Measurements from ENCODE around the gene HMCN2.

GRCh38 chr9:130391866-130392265 lies 126.3 kb downstream of the HMCN2 start:
- no peak for TF ChIP-seq POLR2A (IDR thresholded peaks at IDR 0.05)
- TF ChIP-seq, protein P1, sequence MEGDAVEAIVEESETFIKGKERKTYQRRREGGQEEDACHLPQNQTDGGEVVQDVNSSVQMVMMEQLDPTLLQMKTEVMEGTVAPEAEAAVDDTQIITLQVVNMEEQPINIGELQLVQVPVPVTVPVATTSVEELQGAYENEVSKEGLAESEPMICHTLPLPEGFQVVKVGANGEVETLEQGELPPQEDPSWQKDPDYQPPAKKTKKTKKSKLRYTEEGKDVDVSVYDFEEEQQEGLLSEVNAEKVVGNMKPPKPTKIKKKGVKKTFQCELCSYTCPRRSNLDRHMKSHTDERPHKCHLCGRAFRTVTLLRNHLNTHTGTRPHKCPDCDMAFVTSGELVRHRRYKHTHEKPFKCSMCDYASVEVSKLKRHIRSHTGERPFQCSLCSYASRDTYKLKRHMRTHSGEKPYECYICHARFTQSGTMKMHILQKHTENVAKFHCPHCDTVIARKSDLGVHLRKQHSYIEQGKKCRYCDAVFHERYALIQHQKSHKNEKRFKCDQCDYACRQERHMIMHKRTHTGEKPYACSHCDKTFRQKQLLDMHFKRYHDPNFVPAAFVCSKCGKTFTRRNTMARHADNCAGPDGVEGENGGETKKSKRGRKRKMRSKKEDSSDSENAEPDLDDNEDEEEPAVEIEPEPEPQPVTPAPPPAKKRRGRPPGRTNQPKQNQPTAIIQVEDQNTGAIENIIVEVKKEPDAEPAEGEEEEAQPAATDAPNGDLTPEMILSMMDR (IDR thresholded peaks at IDR 0.05) = no peak

Measured in uterus (tissue), 2 donors.